SU-DHL-6 (cell line): ENCODE measurements around the gene PIGN.

Experiments
- H2AFZ ChIP-seq: fragments of 200-600 bp; sonication (generic); 2 replicates; pipeline ENCODE4 v1.6.1; 2014; ENCODE audit warnings: low read depth, mild to moderate bottlenecking, moderate library complexity, mixed read lengths, antibody characterized with exemption, low read length; ENCODE audit not compliant: severe bottlenecking
- H3F3A ChIP-seq: fragments of 200-600 bp; shearing (Covaris generic); 2 replicates; pipeline ENCODE4 v1.6.0; 2016; ENCODE audit warnings: antibody characterized with exemption, mild to moderate bottlenecking; ENCODE audit not compliant: insufficient read depth
- H3K27ac ChIP-seq: fragments of 200-600 bp; sonication (generic); 2 replicates; pipeline ENCODE4 v1.5.1; 2016; ENCODE audit warnings: low read depth, mild to moderate bottlenecking, low read length, moderate library complexity, mixed read lengths
- H3K27me3 ChIP-seq: fragments of 200-600 bp; sonication (generic), shearing (Covaris generic); 2 replicates; pipeline ENCODE4 v1.6.0; 2014; ENCODE audit warnings: mild to moderate bottlenecking, low read length
- H3K36me3 ChIP-seq: fragments of 200-600 bp; sonication (generic); 2 replicates; pipeline ENCODE4 v1.6.1; 2014; ENCODE audit warnings: mild to moderate bottlenecking, low read length, mixed read lengths
- H3K4me2 ChIP-seq: fragments of 300-600, 200-600 bp; shearing (Covaris generic), sonication (generic); 2 replicates; pipeline ENCODE4 v1.6.0; 2014; ENCODE audit warnings: low read length, low read depth, mild to moderate bottlenecking; ENCODE audit not compliant: poor library complexity, severe bottlenecking
- H3K4me3 ChIP-seq: fragments of 200-600 bp; sonication (generic); 2 replicates; pipeline ENCODE4 v1.5.1; 2014; ENCODE audit warnings: antibody characterized with exemption, low read length, mild to moderate bottlenecking, mixed read lengths; ENCODE audit not compliant: insufficient read depth, poor library complexity, severe bottlenecking
- H3K79me2 ChIP-seq: fragments of 200-600 bp; sonication (generic); 2 replicates; pipeline ENCODE4 v1.6.1; 2014; ENCODE audit warnings: mild to moderate bottlenecking, low read length, moderate library complexity; ENCODE audit not compliant: insufficient read depth
- H3K9ac ChIP-seq: fragments of 200-600 bp; sonication (generic); 2 replicates; pipeline ENCODE4 v1.7.0; 2014; ENCODE audit warnings: mild to moderate bottlenecking, low read length
- H3K9me2 ChIP-seq: fragments of 200-600 bp; sonication (generic); replicated peaks from 2 replicates; pipeline ENCODE4 v1.6.1; 2014; ENCODE audit warnings: low read length; ENCODE audit not compliant: insufficient read depth
- H3K9me3 ChIP-seq: fragments of 200-600 bp; sonication (generic); 2 replicates; pipeline ENCODE4 v1.6.1; 2014; ENCODE audit warnings: low read length, mixed read lengths; ENCODE audit not compliant: insufficient read depth
- H4K20me1 ChIP-seq: fragments of 200-600 bp; sonication (generic); 2 replicates; pipeline ENCODE4 v1.6.1; 2014; ENCODE audit warnings: low read depth, mild to moderate bottlenecking, antibody characterized with exemption, low read length, moderate library complexity, mixed read lengths
- EZH2phosphoT487 ChIP-seq: fragments of 200-600 bp; sonication (generic), shearing (Covaris generic); conservative IDR thresholded peaks from 2 replicates; pipeline ENCODE4 v1.6.1; 2018; ENCODE audit warnings: mild to moderate bottlenecking, antibody characterized with exemption, low read length, moderate library complexity, mixed read lengths
- TF ChIP-seq, protein P1 (sequence below): fragments of 200-600 bp; sonication (generic); IDR thresholded peaks from one replicate; pipeline ENCODE4 v1.5.1; 2017; ENCODE audit warnings: antibody characterized with exemption, mild to moderate bottlenecking, low read length, moderate library complexity; ENCODE audit not compliant: insufficient read depth, poor library complexity, severe bottlenecking

The PIGN gene

DNA sequence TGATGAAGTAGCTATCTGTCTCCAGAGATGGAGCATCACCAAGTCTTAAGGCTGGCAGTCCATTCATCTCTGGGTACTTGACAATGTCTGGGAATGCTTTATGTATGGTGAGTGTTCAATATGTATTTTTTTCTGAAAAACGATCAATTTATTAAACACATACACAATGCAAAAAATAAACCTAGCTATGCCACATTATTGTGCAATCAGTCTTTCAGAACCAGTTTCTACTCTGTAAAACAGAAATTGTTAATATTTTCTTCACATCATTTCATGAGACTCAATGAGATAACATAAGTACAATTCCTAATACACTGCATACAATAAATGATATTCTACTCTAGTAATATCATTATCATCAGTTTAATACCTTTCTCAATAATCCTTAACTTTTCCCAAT is 122.5 kb downstream of the PIGN start:
- H3K9me3 ChIP-seq = no peaks in the 10 kb centered on the region

DNA sequence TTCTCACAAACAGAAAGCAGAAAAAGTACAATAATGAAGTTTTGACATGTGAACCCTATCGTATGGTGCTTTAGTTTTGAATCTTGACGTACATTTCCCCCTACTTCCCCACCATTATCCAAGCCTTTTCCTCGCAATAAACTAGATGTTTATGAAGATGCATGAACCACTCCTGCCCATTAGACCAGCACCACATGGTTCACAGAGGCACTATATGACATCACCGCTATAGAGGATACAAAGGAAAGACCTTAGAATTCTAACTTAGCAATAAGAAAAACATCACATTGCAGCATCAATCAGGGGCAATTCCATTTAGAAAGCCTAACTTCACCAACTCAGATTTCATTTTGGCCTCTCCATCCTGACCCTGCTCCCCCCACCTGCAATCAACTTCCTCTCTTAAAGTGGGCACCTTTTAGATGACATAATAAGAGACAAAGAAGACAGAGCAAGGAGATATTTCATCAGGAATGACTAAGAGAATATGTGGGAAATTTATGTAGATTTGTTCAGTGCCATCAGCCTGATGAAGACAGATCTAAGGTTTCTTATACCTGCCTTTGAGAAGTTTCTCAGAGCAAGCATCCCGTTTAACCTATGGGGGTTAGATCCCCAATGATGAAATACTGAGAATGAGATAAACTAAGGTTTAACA is 124.9 kb downstream of the PIGN start:
- Histone ChIP-seq H3K27me3 (no peaks in the 10 kb centered on the region), H3K79me2 (no peaks in the 10 kb centered on the region), H3K4me3 (no peak overlapping the region), H4K20me1 (no peaks in the 10 kb centered on the region), H3K9ac (no peak overlapping the region), H3F3A (no peaks in the 10 kb centered on the region), H3K27ac (no peak overlapping the region), H3K36me3 (no peaks in the 10 kb centered on the region; the same call in 1 of the 2 replicates), H3K4me2 (no peak overlapping the region), H2AFZ (no peak overlapping the region), H3K9me2 (no peaks in the 10 kb centered on the region), H3K9me3 (no peaks in the 10 kb centered on the region)
- no peak for TF ChIP-seq EZH2phosphoT487
- TF ChIP-seq, protein P1, sequence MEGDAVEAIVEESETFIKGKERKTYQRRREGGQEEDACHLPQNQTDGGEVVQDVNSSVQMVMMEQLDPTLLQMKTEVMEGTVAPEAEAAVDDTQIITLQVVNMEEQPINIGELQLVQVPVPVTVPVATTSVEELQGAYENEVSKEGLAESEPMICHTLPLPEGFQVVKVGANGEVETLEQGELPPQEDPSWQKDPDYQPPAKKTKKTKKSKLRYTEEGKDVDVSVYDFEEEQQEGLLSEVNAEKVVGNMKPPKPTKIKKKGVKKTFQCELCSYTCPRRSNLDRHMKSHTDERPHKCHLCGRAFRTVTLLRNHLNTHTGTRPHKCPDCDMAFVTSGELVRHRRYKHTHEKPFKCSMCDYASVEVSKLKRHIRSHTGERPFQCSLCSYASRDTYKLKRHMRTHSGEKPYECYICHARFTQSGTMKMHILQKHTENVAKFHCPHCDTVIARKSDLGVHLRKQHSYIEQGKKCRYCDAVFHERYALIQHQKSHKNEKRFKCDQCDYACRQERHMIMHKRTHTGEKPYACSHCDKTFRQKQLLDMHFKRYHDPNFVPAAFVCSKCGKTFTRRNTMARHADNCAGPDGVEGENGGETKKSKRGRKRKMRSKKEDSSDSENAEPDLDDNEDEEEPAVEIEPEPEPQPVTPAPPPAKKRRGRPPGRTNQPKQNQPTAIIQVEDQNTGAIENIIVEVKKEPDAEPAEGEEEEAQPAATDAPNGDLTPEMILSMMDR = no peak

More for the DNA sequence above, 122.5 kb downstream of the PIGN start:
- Histone ChIP-seq H4K20me1 (no peaks in the 10 kb centered on the region), H3F3A (no peaks in the 10 kb centered on the region), H3K9ac (no peak overlapping the region), H3K9me2 (no peaks in the 10 kb centered on the region), H3K4me2 (no peak overlapping the region), H3K27ac (no peak overlapping the region), H3K79me2 (no peaks in the 10 kb centered on the region), H3K27me3 (no peaks in the 10 kb centered on the region), H3K36me3 (no peaks in the 10 kb centered on the region; the same call in 1 of the 2 replicates), H2AFZ (no peak overlapping the region), H3K4me3 (no peak overlapping the region)
- no peak for TF ChIP-seq EZH2phosphoT487
- TF ChIP-seq, protein P1 = no peak

GRCh38 chr18:62060820-62061219 is 126.0 kb downstream of the PIGN start:
- H3K9me2 ChIP-seq = no peaks in the 10 kb centered on the region
- H3K79me2 ChIP-seq = no peaks in the 10 kb centered on the region
- no peak overlapping the region for H3K9ac ChIP-seq
- H3K27ac ChIP-seq = no peak overlapping the region
- H3K27me3 ChIP-seq = no peaks in the 10 kb centered on the region
- H4K20me1 ChIP-seq = no peaks in the 10 kb centered on the region
- H2AFZ ChIP-seq = no peak overlapping the region
- H3K9me3 ChIP-seq = no peaks in the 10 kb centered on the region
- H3K4me2 ChIP-seq = no peak overlapping the region
- no peaks in the 10 kb centered on the region for H3F3A ChIP-seq
- no peaks in the 10 kb centered on the region; the same call in 1 of the 2 replicates for H3K36me3 ChIP-seq
- no peak for TF ChIP-seq EZH2phosphoT487
- TF ChIP-seq, protein P1 = no peak
- H3K4me3 ChIP-seq = no peak overlapping the region
